ENCODE measurements around the gene C1orf74. TPM values are rescaled to one million over a fixed set of nuclear protein-coding genes. Genes with fewer than 3 reads are reported as not detected.
A peak's percentile ranks its signal among the peaks of the same experiment; 100 is the strongest.

C1orf74 gene
- total and polyA plus RNA-seq, 7 experiments from 2014 or later = 0.31 to 1.5 (median 0.74) TPM

DNA sequence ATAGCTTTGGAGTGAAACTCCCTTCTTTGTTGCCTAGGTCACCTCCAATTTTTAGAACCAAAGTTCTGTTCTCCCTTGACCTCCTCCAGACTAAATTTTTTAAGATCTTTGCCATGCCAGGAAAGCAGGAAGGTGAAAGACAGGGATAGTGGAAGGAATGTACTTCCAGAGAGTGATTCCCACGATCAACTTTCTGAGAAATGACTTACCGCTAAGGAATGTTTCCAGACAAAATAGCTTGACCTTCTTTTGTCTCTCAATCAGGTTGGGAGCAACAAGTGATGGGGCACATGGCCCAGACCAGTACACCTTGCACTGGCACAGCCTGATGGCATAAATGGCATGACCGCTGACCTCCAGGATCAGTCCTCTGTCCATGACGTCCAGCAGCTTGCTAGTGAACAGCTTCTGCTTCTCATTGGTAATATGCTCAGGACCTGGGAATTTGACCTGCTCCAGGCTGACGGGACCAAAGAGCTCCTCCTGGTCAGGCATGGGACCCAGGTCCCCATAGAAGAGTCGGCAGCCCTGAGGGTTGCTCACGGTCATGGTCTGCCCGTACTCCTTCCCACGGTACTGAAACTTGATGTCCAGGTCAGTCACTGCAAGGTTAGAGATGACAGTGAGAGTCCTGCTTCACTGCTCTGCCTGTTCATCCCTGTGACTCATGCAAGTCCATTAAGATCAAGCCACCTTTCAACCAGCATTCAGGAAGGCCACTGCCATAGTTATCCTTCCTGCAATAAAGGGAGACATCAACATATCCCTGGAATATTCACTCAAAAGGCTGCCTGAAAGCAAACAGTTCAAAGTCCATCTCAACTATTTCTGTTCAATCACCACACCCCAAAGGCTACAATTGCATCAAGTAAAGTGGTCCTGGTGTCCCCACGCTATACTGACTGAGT lies 6.2 kb upstream of the C1orf74 start:
- DNase-seq (no peak), ATAC-seq (no peak)
- H3K4me1 ChIP-seq (ENCODE audit: control insufficient read depth in 2 of 2, insufficient read depth in 2 of 2, low read length in 2 of 2) = peaks cover 0 to under 1% of the 10 kb centered on the region in 2 donors
- Mint-ChIP-seq H3K27me3 (peaks cover 5 to 30% (median 19%) of the 10 kb centered on the region in 5 donors), H3K27ac (no peak overlapping the region), H3K9me3 (peaks cover 0 to 5% (median 0%) of the 10 kb centered on the region in 11 donors), H3K4me3 (no peak overlapping the region), H3K36me3 (peaks cover 4 to 38% (median 34%) of the 10 kb centered on the region in 5 donors), H3K4me1 (peaks cover 0 to 34% (median under 1%) of the 10 kb centered on the region in 7 donors)
- H3K4me3 ChIP-seq (ENCODE audit: low read length) = no peak overlapping the region
- H3K36me3 ChIP-seq (ENCODE audit: control insufficient read depth in 2 of 3, insufficient read depth in 3 of 3, low read length in 3 of 3) = no peaks in the 10 kb centered on the region
- ChIA-PET POLR2A (interaction anchor here (1.1 kb wide), 1 partner anchor 16 kb away, joined by 6 read pairs; no protein-coding TSS in a partner anchor), CTCF (no interaction called here)
- H3K27ac ChIP-seq (ENCODE audit: low read depth, low read length) = no peak overlapping the region
- H3K9me3 ChIP-seq (ENCODE audit: control insufficient read depth in 2 of 3, low read length in 3 of 3) = no peaks in the 10 kb centered on the region
- no peaks in the 10 kb centered on the region for H3K27me3 ChIP-seq (ENCODE audit: control insufficient read depth in 2 of 2, insufficient read depth in 2 of 2, low read length in 2 of 2)
- intact Hi-C loops (cut with micrococcal nuclease) = no loop called here

DNA sequence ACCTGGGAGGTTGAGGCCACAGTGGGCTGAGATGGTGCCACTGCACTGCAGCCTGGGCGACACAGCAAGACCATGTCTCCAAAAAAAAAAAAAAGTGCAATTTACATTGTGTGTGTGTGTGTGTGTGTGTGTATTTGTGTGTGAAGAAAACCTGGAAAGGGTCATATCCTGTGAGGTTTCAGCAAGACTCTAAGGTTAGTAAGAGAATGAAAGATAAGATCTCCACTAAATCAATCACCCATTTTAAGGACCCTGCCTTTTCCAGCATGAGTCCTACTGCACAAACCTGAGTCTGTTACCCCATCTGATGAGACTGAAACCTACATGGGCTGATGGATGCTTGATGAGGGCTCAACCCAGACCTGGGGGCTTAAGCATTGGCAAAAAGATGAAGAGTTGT lies 4.9 kb upstream of the C1orf74 start:
- H3K9me3 Mint-ChIP-seq = peaks cover 0 to 7% (median 0%) of the 10 kb centered on the region in 11 donors

DNA sequence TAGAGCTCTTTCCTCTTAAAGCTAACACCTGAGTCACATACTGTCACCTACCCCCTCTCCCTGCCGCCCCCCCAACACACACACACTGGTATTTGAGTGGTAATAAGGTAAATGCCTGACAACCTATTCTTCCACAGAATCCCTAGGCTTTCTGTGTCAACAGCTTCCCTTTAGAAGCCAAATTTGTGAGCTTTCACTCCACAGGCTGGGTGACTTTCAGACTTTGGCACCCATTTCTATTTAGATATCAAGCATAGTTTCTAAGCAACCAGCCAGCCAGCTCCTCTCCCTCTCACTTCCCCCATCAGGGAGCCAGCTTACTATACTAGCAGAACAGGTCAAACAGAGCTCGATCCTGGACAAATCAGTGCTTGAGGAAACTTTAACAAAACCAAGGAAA lies 3.2 kb upstream of the C1orf74 start:
- H3K9me3 Mint-ChIP-seq = peaks cover 0 to 8% (median 0%) of the 10 kb centered on the region in 11 donors
- H3K27me3 Mint-ChIP-seq = peaks cover 5 to 24% (median 8%) of the 10 kb centered on the region in 5 donors
- no peaks in the 10 kb centered on the region for H3K36me3 ChIP-seq (ENCODE audit: control insufficient read depth in 2 of 3, insufficient read depth in 3 of 3, low read length in 3 of 3)
- peaks cover 9 to 62% (median 27%) of the 10 kb centered on the region in 7 donors for H3K4me1 Mint-ChIP-seq
- H3K4me3 Mint-ChIP-seq = no peak overlapping the region
- no peak for DNase-seq
- POLR2A ChIA-PET = interaction anchor here (0.7 to 25.1 kb wide), 3 partner anchors 8 to 59 kb away, joined by 3 to 1558 read pairs (median 4); partner anchors contain the start of gene TRAF3IP3
- H3K9me3 ChIP-seq (ENCODE audit: control insufficient read depth in 2 of 3, low read length in 3 of 3) = no peaks in the 10 kb centered on the region
- peaks cover 11 to 19% of the 10 kb centered on the region in 2 donors for H3K4me1 ChIP-seq (ENCODE audit: control insufficient read depth in 2 of 2, insufficient read depth in 2 of 2, low read length in 2 of 2)
- H3K27ac Mint-ChIP-seq = peak overlapping the region in 2 of 9 donors; percentile 5 to 24
- no peak overlapping the region for H3K27ac ChIP-seq (ENCODE audit: low read depth, low read length)
- no peak overlapping the region for H3K4me3 ChIP-seq (ENCODE audit: low read length)
- H3K36me3 Mint-ChIP-seq = peaks cover 5 to 30% (median 11%) of the 10 kb centered on the region in 5 donors
- CTCF ChIA-PET = interaction anchor here (0.7 to 1.7 kb wide), 4 partner anchors 15 to 94 kb away, joined by 3 to 14 read pairs (median 4); no protein-coding TSS in a partner anchor
- intact Hi-C loops (cut with micrococcal nuclease) = no loop called here
- no peak for ATAC-seq
- no peaks in the 10 kb centered on the region for H3K27me3 ChIP-seq (ENCODE audit: control insufficient read depth in 2 of 2, insufficient read depth in 2 of 2, low read length in 2 of 2)

More for the DNA sequence above, 4.9 kb upstream of the C1orf74 start:
- no peak overlapping the region for H3K4me3 ChIP-seq (ENCODE audit: low read length)
- Mint-ChIP-seq H3K27me3 (peaks cover 5 to 30% (median 17%) of the 10 kb centered on the region in 5 donors), H3K4me3 (peak overlapping the region in 1 of 10 donors; percentile 35), H3K36me3 (peaks cover 4 to 33% (median 24%) of the 10 kb centered on the region in 5 donors), H3K4me1 (peaks cover 8 to 47% (median 13%) of the 10 kb centered on the region in 7 donors), H3K27ac (peak overlapping the region in 1 of 9 donors; percentile 30)
- no peaks in the 10 kb centered on the region for H3K27me3 ChIP-seq (ENCODE audit: control insufficient read depth in 2 of 2, insufficient read depth in 2 of 2, low read length in 2 of 2)
- intact Hi-C loops (cut with micrococcal nuclease) = no loop called here
- POLR2A ChIA-PET = interaction anchor here (0.7 to 25.1 kb wide), 2 partner anchors 30 to 435 kb away, joined by 4 to 1558 read pairs; partner anchors contain the start of gene TRAF3IP3
- peaks cover 6 to 10% of the 10 kb centered on the region in 2 donors for H3K4me1 ChIP-seq (ENCODE audit: control insufficient read depth in 2 of 2, insufficient read depth in 2 of 2, low read length in 2 of 2)
- CTCF ChIA-PET = no interaction called here
- no peaks in the 10 kb centered on the region for H3K9me3 ChIP-seq (ENCODE audit: control insufficient read depth in 2 of 3, low read length in 3 of 3)
- no peak for ATAC-seq
- H3K27ac ChIP-seq (ENCODE audit: low read depth, low read length) = no peak overlapping the region
- no peaks in the 10 kb centered on the region for H3K36me3 ChIP-seq (ENCODE audit: control insufficient read depth in 2 of 3, insufficient read depth in 3 of 3, low read length in 3 of 3)
- DNase-seq = no peak

DNA sequence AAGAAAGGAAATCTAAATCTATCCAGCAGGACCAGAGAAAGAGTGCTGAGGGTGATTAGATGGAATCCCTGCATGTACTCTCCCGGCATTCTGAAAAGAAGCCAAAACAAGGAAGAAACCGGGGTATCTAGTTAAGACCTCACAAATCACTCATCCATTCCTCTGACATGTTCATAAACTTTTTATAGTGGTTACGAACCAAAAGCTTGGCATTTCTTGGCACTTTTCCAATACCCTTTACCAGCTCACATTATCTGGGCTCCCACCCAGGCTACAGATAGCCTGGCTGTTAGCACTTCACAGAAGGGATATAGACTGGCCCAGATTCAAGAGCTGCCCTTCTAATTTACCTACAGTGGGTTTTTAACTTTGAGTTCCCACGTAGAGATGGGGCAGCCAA lies 1.8 kb upstream of the C1orf74 start:
- H3K4me1 Mint-ChIP-seq = peaks cover 9 to 61% (median 31%) of the 10 kb centered on the region in 7 donors
- H3K27ac Mint-ChIP-seq = peak overlapping the region in 3 of 9 donors; percentile 12 to 96 (median 28)
- intact Hi-C loops (cut with micrococcal nuclease) = no loop called here
- peaks cover 11 to 19% of the 10 kb centered on the region in 2 donors for H3K4me1 ChIP-seq (ENCODE audit: control insufficient read depth in 2 of 2, insufficient read depth in 2 of 2, low read length in 2 of 2)
- H3K4me3 Mint-ChIP-seq = no peak overlapping the region
- H3K9me3 Mint-ChIP-seq = peaks cover 0 to 8% (median 0%) of the 10 kb centered on the region in 11 donors
- H3K36me3 ChIP-seq (ENCODE audit: control insufficient read depth in 2 of 3, insufficient read depth in 3 of 3, low read length in 3 of 3) = peaks cover 0 to 8% (median 0%) of the 10 kb centered on the region in 3 experiments
- ChIA-PET CTCF (interaction anchor here (1.0 kb wide), 1 partner anchor 37 kb away, joined by 4 read pairs; no protein-coding TSS in a partner anchor), POLR2A (interaction anchor here (0.8 to 25.1 kb wide), 3 partner anchors 14 to 37 kb away, joined by 5 to 1558 read pairs (median 6); partner anchors contain the start of gene TRAF3IP3)
- DNase-seq (no peak), ATAC-seq (no peak)
- H3K9me3 ChIP-seq (ENCODE audit: control insufficient read depth in 2 of 3, low read length in 3 of 3) = no peaks in the 10 kb centered on the region
- H3K36me3 Mint-ChIP-seq = peaks cover 0 to 38% (median 16%) of the 10 kb centered on the region in 5 donors
- H3K27me3 Mint-ChIP-seq = peaks cover 5 to 17% (median 8%) of the 10 kb centered on the region in 5 donors
- no peak overlapping the region for H3K27ac ChIP-seq (ENCODE audit: low read depth, low read length)
- no peaks in the 10 kb centered on the region for H3K27me3 ChIP-seq (ENCODE audit: control insufficient read depth in 2 of 2, insufficient read depth in 2 of 2, low read length in 2 of 2)
- no peak overlapping the region for H3K4me3 ChIP-seq (ENCODE audit: low read length)

DNA sequence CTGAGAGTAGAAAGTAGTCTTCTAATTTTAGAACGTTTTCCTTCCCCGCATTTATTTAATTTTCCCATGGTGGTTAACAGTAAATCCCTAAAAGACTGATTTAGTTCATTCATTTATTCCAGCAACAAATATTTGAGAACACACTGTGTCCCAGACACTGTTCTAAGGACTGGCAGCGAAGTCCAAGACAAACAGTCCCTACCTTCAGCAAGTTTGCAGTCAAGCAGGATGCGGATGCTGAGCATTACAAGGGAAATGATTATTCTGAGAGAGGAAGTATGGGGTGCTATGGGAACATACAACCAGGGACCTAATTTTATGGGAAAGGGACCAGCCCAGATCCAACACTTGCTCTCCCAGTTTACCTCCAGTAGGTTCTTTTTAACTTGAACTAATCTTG lies 1.2 kb upstream of the C1orf74 start:
- H3K27ac Mint-ChIP-seq = peak overlapping the region; percentile 92 to 99 (median 97)
- peaks cover 0 to 13% (median under 1%) of the 10 kb centered on the region in 3 experiments for H3K36me3 ChIP-seq (ENCODE audit: control insufficient read depth in 2 of 3, insufficient read depth in 3 of 3, low read length in 3 of 3)
- H3K27me3 Mint-ChIP-seq = peaks cover 5 to 17% (median 8%) of the 10 kb centered on the region in 5 donors
- DNase-seq = no peak
- H3K4me3 ChIP-seq (ENCODE audit: low read length) = no peak overlapping the region
- no peak overlapping the region for H3K27ac ChIP-seq (ENCODE audit: low read depth, low read length)
- no peak for ATAC-seq
- H3K4me1 ChIP-seq (ENCODE audit: control insufficient read depth in 2 of 2, insufficient read depth in 2 of 2, low read length in 2 of 2) = peaks cover 11 to 19% of the 10 kb centered on the region in 2 donors
- peaks cover 9 to 61% (median 31%) of the 10 kb centered on the region in 7 donors for H3K4me1 Mint-ChIP-seq
- CTCF ChIA-PET = interaction anchor here (1.0 kb wide), 1 partner anchor 38 kb away, joined by 4 read pairs; no protein-coding TSS in a partner anchor
- peaks cover 0 to 8% (median 0%) of the 10 kb centered on the region in 11 donors for H3K9me3 Mint-ChIP-seq
- H3K9me3 ChIP-seq (ENCODE audit: control insufficient read depth in 2 of 3, low read length in 3 of 3) = no peaks in the 10 kb centered on the region
- POLR2A ChIA-PET = interaction anchor here (2.3 to 25.1 kb wide), 3 partner anchors 7 to 26 kb away, joined by 6 to 1558 read pairs (median 7); partner anchors contain the start of gene TRAF3IP3
- intact Hi-C loops (cut with micrococcal nuclease) = no loop called here
- peak overlapping the region in 2 of 10 donors; percentile 14 to 39 for H3K4me3 Mint-ChIP-seq
- peaks cover 0 to 33% (median 17%) of the 10 kb centered on the region in 5 donors for H3K36me3 Mint-ChIP-seq
- H3K27me3 ChIP-seq (ENCODE audit: control insufficient read depth in 2 of 2, insufficient read depth in 2 of 2, low read length in 2 of 2) = no peaks in the 10 kb centered on the region

DNA sequence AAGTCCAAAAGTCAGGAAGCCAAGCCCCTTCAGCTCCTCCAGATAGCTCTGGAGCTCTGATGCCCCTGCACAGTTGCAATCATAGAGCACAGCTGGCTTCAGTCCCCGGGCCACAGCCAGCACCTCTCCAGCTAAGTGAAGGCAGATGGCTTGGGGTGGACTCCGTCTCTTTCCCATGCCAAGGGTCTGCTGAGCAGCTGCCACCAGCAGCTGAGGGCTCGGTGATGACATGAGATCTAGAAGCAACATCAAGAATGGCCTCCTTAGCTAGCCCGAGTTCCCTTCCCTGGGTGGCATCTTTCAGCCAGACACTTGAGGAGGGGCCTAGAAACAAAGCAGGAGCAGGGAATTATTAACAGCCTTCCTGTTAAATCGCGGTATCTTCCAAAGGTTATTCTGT lies 973 bp downstream of the C1orf74 start:
- Histone ChIP-seq H3K4me3 (ENCODE audit: low read length) (no peak overlapping the region), H3K27ac (ENCODE audit: low read depth, low read length) (peak overlapping the region; percentile 90), H3K27me3 (ENCODE audit: control insufficient read depth in 2 of 2, insufficient read depth in 2 of 2, low read length in 2 of 2) (no peaks in the 10 kb centered on the region), H3K36me3 (ENCODE audit: control insufficient read depth in 2 of 3, insufficient read depth in 3 of 3, low read length in 3 of 3) (peaks cover 8 to 34% (median 17%) of the 10 kb centered on the region in 3 experiments), H3K9me3 (ENCODE audit: control insufficient read depth in 2 of 3, low read length in 3 of 3) (no peaks in the 10 kb centered on the region), H3K4me1 (ENCODE audit: control insufficient read depth in 2 of 2, insufficient read depth in 2 of 2, low read length in 2 of 2) (peaks cover 11 to 19% of the 10 kb centered on the region in 2 donors)
- Mint-ChIP-seq H3K4me3 (peak overlapping the region in 9 of 10 donors; percentile 33 to 97 (median 92)), H3K4me1 (peaks cover 9 to 62% (median 38%) of the 10 kb centered on the region in 7 donors), H3K36me3 (peaks cover 6 to 46% (median 31%) of the 10 kb centered on the region in 5 donors), H3K9me3 (peaks cover 0 to 8% (median 0%) of the 10 kb centered on the region in 11 donors), H3K27ac (peak overlapping the region; percentile 92 to 99 (median 97)), H3K27me3 (peaks cover 5 to 8% (median 8%) of the 10 kb centered on the region in 5 donors)
- intact Hi-C loops (cut with micrococcal nuclease) = no loop called here
- DNase-seq (no peak), ATAC-seq (no peak)
- ChIA-PET CTCF (interaction anchor here (1.0 to 2.3 kb wide), 4 partner anchors 11 to 27 kb away, joined by 4 to 9 read pairs (median 6); no protein-coding TSS in a partner anchor), POLR2A (interaction anchor here (1.2 to 25.1 kb wide), 7 partner anchors 9 to 59 kb away, joined by 3 to 1558 read pairs (median 7); partner anchors contain the start of genes IRF6, TRAF3IP3 and UTP25)

Measured in naive thymus-derived CD4-positive, alpha-beta T cell (primary cell).